H9 (cell line): ENCODE results near the gene DBNDD2. TPM values are rescaled to one million over a fixed set of nuclear protein-coding genes. Genes with fewer than 3 reads are reported as not detected.

ENCODE experiments used
- DNase-seq: peaks from one replicate; pipeline ENCODE4 v3.0.0-alpha.2; 2017
- H2AFZ ChIP-seq: one replicate; pipeline ENCODE4 v1.6.1; 2013; ENCODE audit warnings: mild to moderate bottlenecking, low read length, control low read depth, moderate library complexity
- H2AK5ac ChIP-seq: 2 replicates; pipeline ENCODE4 v1.6.1; 2013; ENCODE audit warnings: low read length, control low read depth, mixed read lengths; ENCODE audit not compliant: insufficient read length
- H2BK120ac ChIP-seq: one replicate; pipeline ENCODE4 v1.6.1; 2013; ENCODE audit warnings: low read depth, mild to moderate bottlenecking, low read length, control low read depth, inconsistent platforms; ENCODE audit not compliant: poor library complexity, severe bottlenecking
- H2BK12ac ChIP-seq: 2 replicates; pipeline ENCODE4 v1.6.1; 2013; ENCODE audit warnings: low read length, control low read depth, mixed read lengths, low read depth; ENCODE audit not compliant: insufficient read length
- H2BK15ac ChIP-seq: 2 replicates; pipeline ENCODE4 v1.6.1; 2013; ENCODE audit warnings: low read depth, low read length, control low read depth
- H2BK20ac ChIP-seq: one replicate; pipeline ENCODE4 v1.6.1; 2013; ENCODE audit warnings: low read depth, mild to moderate bottlenecking, low read length, control low read depth, inconsistent platforms; ENCODE audit not compliant: poor library complexity, severe bottlenecking
- H2BK5ac ChIP-seq: 2 replicates; pipeline ENCODE4 v1.6.1; 2013; ENCODE audit warnings: low read length, control low read depth, mixed read lengths; ENCODE audit not compliant: insufficient read length
- H3K14ac ChIP-seq: 2 replicates; pipeline ENCODE4 v1.6.1; 2013; ENCODE audit warnings: low read length, control low read depth; ENCODE audit not compliant: insufficient read depth
- H3K18ac ChIP-seq: 2 replicates; pipeline ENCODE4 v1.6.1; 2013; ENCODE audit warnings: low read depth, mild to moderate bottlenecking, mixed read lengths, low read length, control low read depth; ENCODE audit not compliant: insufficient read length
- H3K23ac ChIP-seq: 2 replicates; pipeline ENCODE4 v1.6.1; 2013; ENCODE audit warnings: low read length, control low read depth, mixed read lengths, low read depth; ENCODE audit not compliant: insufficient read length
- H3K23me2 ChIP-seq: 2 replicates; pipeline ENCODE4 v1.6.1; 2013; ENCODE audit warnings: low read depth, mild to moderate bottlenecking, mixed read lengths, low read length, control low read depth; ENCODE audit not compliant: insufficient read length, poor library complexity, severe bottlenecking
- H3K27ac ChIP-seq: 2 replicates; pipeline ENCODE4 v1.5.1; 2013; ENCODE audit warnings: low read length, control low read depth, mixed read lengths, low read depth; ENCODE audit not compliant: insufficient read length
- H3K27me3 ChIP-seq: 2 replicates; pipeline ENCODE4 v1.6.1; 2013; ENCODE audit warnings: low read length, control low read depth, inconsistent platforms; ENCODE audit not compliant: insufficient read depth
- H3K4ac ChIP-seq: 2 replicates; pipeline ENCODE4 v1.6.1; 2013; ENCODE audit warnings: low read depth, mild to moderate bottlenecking, control low read depth, inconsistent platforms, low read length, moderate library complexity
- H3K4me1 ChIP-seq: 2 replicates; pipeline ENCODE4 v1.6.1; 2013; ENCODE audit warnings: low read length, control low read depth, inconsistent platforms; ENCODE audit not compliant: insufficient read depth
- H3K4me2 ChIP-seq: 2 replicates; pipeline ENCODE4 v1.6.1; 2013; ENCODE audit warnings: low read length, control low read depth, mixed read lengths; ENCODE audit not compliant: insufficient read length, insufficient read depth
- H3K56ac ChIP-seq: 2 replicates; pipeline ENCODE4 v1.6.1; 2013; ENCODE audit warnings: low read depth, mild to moderate bottlenecking, mixed read lengths, low read length, control low read depth; ENCODE audit not compliant: insufficient read length
- H3K79me1 ChIP-seq: 2 replicates; pipeline ENCODE4 v1.6.1; 2013; ENCODE audit warnings: low read depth, mild to moderate bottlenecking, moderate library complexity, low read length, control low read depth, inconsistent platforms; ENCODE audit not compliant: insufficient read depth, poor library complexity, severe bottlenecking
- H3K79me2 ChIP-seq: 2 replicates; pipeline ENCODE4 v1.6.1; 2013; ENCODE audit warnings: low read length, control low read depth, inconsistent platforms; ENCODE audit not compliant: insufficient read depth
- H3K9ac ChIP-seq: 2 replicates; pipeline ENCODE4 v1.6.1; 2013; ENCODE audit warnings: low read length, control low read depth, mixed read lengths; ENCODE audit not compliant: insufficient read length; ENCODE audit errors: extremely low read depth
- H3K9me3 ChIP-seq: one replicate; pipeline ENCODE4 v1.6.1; 2013; ENCODE audit warnings: low read depth, low read length, inconsistent platforms; ENCODE audit not compliant: control insufficient read depth
- H3T11ph ChIP-seq: one replicate; pipeline ENCODE4 v1.6.1; 2013; ENCODE audit warnings: mild to moderate bottlenecking, low read length, control low read depth, inconsistent platforms
- H4K20me1 ChIP-seq: one replicate; pipeline ENCODE4 v1.6.1; 2013; ENCODE audit not compliant: control insufficient read depth, insufficient read length, insufficient read depth
- H4K5ac ChIP-seq: 2 replicates; pipeline ENCODE4 v1.6.1; 2013; ENCODE audit warnings: low read depth, mild to moderate bottlenecking, mixed read lengths, low read length, control low read depth; ENCODE audit not compliant: insufficient read length
- H4K8ac ChIP-seq: replicated peaks from 2 replicates; pipeline ENCODE4 v1.6.1; 2013; ENCODE audit warnings: low read length, control low read depth, mixed read lengths, low read depth; ENCODE audit not compliant: insufficient read length
- H4K91ac ChIP-seq: 2 replicates; pipeline ENCODE4 v1.6.1; 2013; ENCODE audit warnings: low read depth, mild to moderate bottlenecking, moderate library complexity, mixed read lengths, low read length, control low read depth; ENCODE audit not compliant: insufficient read length
- H3K27ac Mint-ChIP-seq, 3 experiments: 2 replicates in 2 of 3; 3 replicates in 1 of 3; pipeline ENCODE4 v1.8.0; 2020 to 2021; ENCODE audit warnings: mixed read lengths in 3 of 3, mild to moderate bottlenecking in 1 of 3, moderate library complexity in 1 of 3
- H3K27me3 Mint-ChIP-seq: 2 replicates; pipeline ENCODE4 v1.8.0; 2021; ENCODE audit warnings: low read depth, mild to moderate bottlenecking, moderate library complexity, mixed read lengths
- H3K36me3 Mint-ChIP-seq, 3 experiments: 2 replicates in 2 of 3; 3 replicates in 1 of 3; pipeline ENCODE4 v1.8.0; 2020 to 2021; ENCODE audit warnings: low read depth in 3 of 3, mixed read lengths in 3 of 3; ENCODE audit not compliant: insufficient read depth in 1 of 3
- H3K4me1 Mint-ChIP-seq, 2 experiments: 2 replicates each; pipeline ENCODE4 v1.8.0; 2020; ENCODE audit warnings: mixed read lengths in 2 of 2
- H3K4me3 Mint-ChIP-seq, 2 experiments: 2 replicates in 1 of 2; 3 replicates in 1 of 2; pipeline ENCODE4 v1.8.0; 2020 to 2021; ENCODE audit warnings: mild to moderate bottlenecking in 2 of 2, mixed read lengths in 2 of 2, moderate library complexity in 1 of 2
- H3K9me3 Mint-ChIP-seq, 2 experiments: 2 replicates in 1 of 2; 3 replicates in 1 of 2; pipeline ENCODE4 v1.8.0; 2020; ENCODE audit warnings: mild to moderate bottlenecking in 2 of 2, mixed read lengths in 2 of 2, moderate library complexity in 1 of 2
- WGBS: extraction: QIAGEN DNeasy Blood & Tissue Kit; methylation state at CpG from one replicate; pipeline ENCODE4 v1.1.7; 2013; ENCODE audit warnings: missing lambda C conversion rate, low lambda C conversion rate, mixed read lengths; ENCODE audit not compliant: insufficient read length; ENCODE audit errors: extremely low coverage; 5-methylcytosine and 5-hydroxymethylcytosine counted together
- total RNA-seq: library from RNA; stranded (reverse); gene quantifications from 2 replicates; pipeline ENCODE4 v1.2.1, GENCODE V29; 2021
- TF ChIP-seq, protein P1 (sequence below): fragments of 200-600 bp; sonication (generic); conservative IDR thresholded peaks from 3 replicates; pipeline ENCODE4 v1.8.0; 2021; ENCODE audit warnings: antibody characterized with exemption, mild to moderate bottlenecking

Gene DBNDD2
- total RNA-seq, 1 experiment from 2014 or later = 39.1 TPM

DNA sequence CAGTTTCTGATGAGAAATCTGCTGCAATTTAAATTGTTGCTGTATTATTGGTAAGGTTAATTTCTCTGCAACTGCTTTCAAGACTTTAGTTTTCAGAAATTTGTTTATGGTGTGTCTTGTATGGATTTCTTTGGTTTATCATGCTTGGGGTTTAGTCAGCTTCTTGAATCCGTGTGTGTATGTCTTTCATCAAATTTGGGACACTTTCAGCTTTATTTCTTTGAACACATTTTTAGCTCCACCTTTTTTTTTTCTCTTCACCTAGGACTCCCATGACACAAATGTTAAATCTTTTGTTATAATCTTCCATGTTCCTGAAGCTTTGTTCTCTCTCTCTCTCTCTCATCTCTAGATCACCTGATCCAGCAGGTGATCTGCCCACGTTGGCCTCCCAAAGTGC, 16.5 kb upstream of the DBNDD2 start:
- Histone ChIP-seq H3K9ac (no peak overlapping the region), H3K79me1 (no peaks in the 10 kb centered on the region), H4K91ac (no peak overlapping the region), H2BK15ac (no peak overlapping the region), H3K23me2 (no peaks in the 10 kb centered on the region), H3K79me2 (no peaks in the 10 kb centered on the region), H3K27ac (no peak overlapping the region), H3K18ac (no peak overlapping the region), H3K23ac (no peak overlapping the region), H3K9me3 (no peaks in the 10 kb centered on the region), H2BK20ac (no peak overlapping the region), H2AK5ac (no peak overlapping the region), H4K8ac (no peak overlapping the region), H3K27me3 (no peaks in the 10 kb centered on the region), H2AFZ (no peak overlapping the region), H3K56ac (no peak overlapping the region), H4K20me1 (no peaks in the 10 kb centered on the region), H3K4ac (no peak overlapping the region), H2BK5ac (no peak overlapping the region), H3K4me2 (no peak overlapping the region), H3K14ac (no peak overlapping the region), H2BK12ac (no peak overlapping the region), H4K5ac (no peak overlapping the region), H3K4me1 (no peaks in the 10 kb centered on the region), H3T11ph (no peak overlapping the region), H2BK120ac (no peak overlapping the region)
- WGBS = no CpG with 5 or more reads among the region's 2 CpGs
- H3K4me3 Mint-ChIP-seq = no peak overlapping the region
- H3K4me1 Mint-ChIP-seq = no peaks in the 10 kb centered on the region
- H3K36me3 Mint-ChIP-seq = peaks cover 0 to 2% (median 0%) of the 10 kb centered on the region in 3 experiments; a peak in 1 of 7 replicates
- peaks cover 0 to 2% of the 10 kb centered on the region in 2 experiments; a peak in 1 of 5 replicates for H3K9me3 Mint-ChIP-seq
- no peak for DNase-seq
- H3K27me3 Mint-ChIP-seq = no peaks in the 10 kb centered on the region; the same call in none of the 2 replicates
- TF ChIP-seq, protein P1, sequence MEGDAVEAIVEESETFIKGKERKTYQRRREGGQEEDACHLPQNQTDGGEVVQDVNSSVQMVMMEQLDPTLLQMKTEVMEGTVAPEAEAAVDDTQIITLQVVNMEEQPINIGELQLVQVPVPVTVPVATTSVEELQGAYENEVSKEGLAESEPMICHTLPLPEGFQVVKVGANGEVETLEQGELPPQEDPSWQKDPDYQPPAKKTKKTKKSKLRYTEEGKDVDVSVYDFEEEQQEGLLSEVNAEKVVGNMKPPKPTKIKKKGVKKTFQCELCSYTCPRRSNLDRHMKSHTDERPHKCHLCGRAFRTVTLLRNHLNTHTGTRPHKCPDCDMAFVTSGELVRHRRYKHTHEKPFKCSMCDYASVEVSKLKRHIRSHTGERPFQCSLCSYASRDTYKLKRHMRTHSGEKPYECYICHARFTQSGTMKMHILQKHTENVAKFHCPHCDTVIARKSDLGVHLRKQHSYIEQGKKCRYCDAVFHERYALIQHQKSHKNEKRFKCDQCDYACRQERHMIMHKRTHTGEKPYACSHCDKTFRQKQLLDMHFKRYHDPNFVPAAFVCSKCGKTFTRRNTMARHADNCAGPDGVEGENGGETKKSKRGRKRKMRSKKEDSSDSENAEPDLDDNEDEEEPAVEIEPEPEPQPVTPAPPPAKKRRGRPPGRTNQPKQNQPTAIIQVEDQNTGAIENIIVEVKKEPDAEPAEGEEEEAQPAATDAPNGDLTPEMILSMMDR = no peak
- no peak overlapping the region; a peak in 1 of 7 replicates for H3K27ac Mint-ChIP-seq
